HG03139 (cell line): ENCODE measurements around the gene SLIT1.

Experiments used
- ATAC-seq: cut with Tn5 transposase; IDR thresholded peaks from one replicate; pipeline ENCODE4 v1.9.1; 2021; ENCODE audit not compliant: unreplicated experiment

Gene SLIT1

GRCh38 chr10:97117372-97117771 is 68.4 kb downstream of the SLIT1 start:
- ATAC-seq, result no peak

GRCh38 chr10:97116462-97117162 is 69.1 kb downstream of the SLIT1 start:
- no peak for ATAC-seq

GRCh38 chr10:97115846-97116245 is 69.9 kb downstream of the SLIT1 start:
- ATAC-seq, result no peak

GRCh38 chr10:97111615-97112014 is 74.1 kb downstream of the SLIT1 start:
- no peak for ATAC-seq

- no peak for ATAC-seq
Observed at GRCh38 chr10:97109547-97109946, 76.2 kb downstream of the SLIT1 start.

GRCh38 chr10:97107551-97107950 is 78.2 kb downstream of the SLIT1 start:
- ATAC-seq, result no peak

GRCh38 chr10:97106207-97106606 is 79.6 kb downstream of the SLIT1 start:
- no peak for ATAC-seq

GRCh38 chr10:97105303-97105702 is 80.5 kb downstream of the SLIT1 start:
- ATAC-seq, result no peak

- ATAC-seq, result no peak
Observed at GRCh38 chr10:97103316-97104080, 82.3 kb downstream of the SLIT1 start.

- no peak for ATAC-seq
Observed at GRCh38 chr10:97102441-97102840, 83.3 kb downstream of the SLIT1 start.

- ATAC-seq, result no peak
Observed at GRCh38 chr10:97101166-97101940, 84.4 kb downstream of the SLIT1 start.

- ATAC-seq, result no peak
Observed at GRCh38 chr10:97100657-97101056, 85.1 kb downstream of the SLIT1 start.

- no peak for ATAC-seq
Observed at GRCh38 chr10:97099868-97100267, 85.9 kb downstream of the SLIT1 start.

- ATAC-seq, result no peak
Observed at GRCh38 chr10:97099089-97099488, 86.7 kb downstream of the SLIT1 start.

- ATAC-seq, result no peak
Observed at GRCh38 chr10:97097084-97097433, 88.7 kb downstream of the SLIT1 start.

GRCh38 chr10:97096261-97097083 is 89.3 kb downstream of the SLIT1 start:
- no peak for ATAC-seq

GRCh38 chr10:97095701-97096260 is 90.0 kb downstream of the SLIT1 start:
- no peak for ATAC-seq

GRCh38 chr10:97090644-97091043 is 95.1 kb downstream of the SLIT1 start:
- ATAC-seq, result no peak

- ATAC-seq, result no peak
Observed at GRCh38 chr10:97090035-97090434, 95.7 kb downstream of the SLIT1 start.

- no peak for ATAC-seq
Observed at GRCh38 chr10:97089209-97089870, 96.4 kb downstream of the SLIT1 start.
